Measurements from ENCODE around the gene CPNE4.

CPNE4 gene

DNA sequence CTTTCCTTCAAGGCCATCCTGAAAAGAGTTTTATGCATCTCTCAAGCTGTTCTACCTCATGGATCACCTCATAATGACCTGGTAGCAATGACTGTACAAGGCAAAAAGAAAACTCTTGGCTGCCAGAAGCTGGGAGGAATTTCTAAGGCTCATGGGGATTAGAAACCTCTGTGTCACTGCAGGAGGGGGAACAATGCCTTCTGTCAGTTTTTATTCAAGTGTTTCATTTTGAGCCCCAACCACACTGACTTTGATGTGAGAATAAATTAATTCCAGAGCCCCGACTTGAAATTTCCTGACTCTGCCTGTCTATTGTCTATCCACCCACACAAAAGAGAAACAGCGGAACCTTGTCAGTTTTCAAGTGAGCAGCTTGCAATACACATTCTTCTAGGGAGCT, 473.3 kb downstream of the CPNE4 start:
- TF ChIP-seq Cebpa-rat (IDR thresholded peaks at IDR 0.05) = no peak
- H3K4me1 ChIP-seq = peaks cover 6% of the 10 kb centered on the region; the same call in 1 of the 2 replicates
- no peaks in the 10 kb centered on the region for H3K27me3 ChIP-seq
- H3K9ac ChIP-seq = no peak overlapping the region
- H3K4me3 ChIP-seq = no peak overlapping the region
- H3K27ac ChIP-seq = no peak overlapping the region
- H3K36me3 ChIP-seq = no peaks in the 10 kb centered on the region
- no peaks in the 10 kb centered on the region for H4K20me1 ChIP-seq
- H3K4me2 ChIP-seq = no peak overlapping the region; the same call in 1 of the 2 replicates
- H3K9me3 ChIP-seq = no peaks in the 10 kb centered on the region

DNA sequence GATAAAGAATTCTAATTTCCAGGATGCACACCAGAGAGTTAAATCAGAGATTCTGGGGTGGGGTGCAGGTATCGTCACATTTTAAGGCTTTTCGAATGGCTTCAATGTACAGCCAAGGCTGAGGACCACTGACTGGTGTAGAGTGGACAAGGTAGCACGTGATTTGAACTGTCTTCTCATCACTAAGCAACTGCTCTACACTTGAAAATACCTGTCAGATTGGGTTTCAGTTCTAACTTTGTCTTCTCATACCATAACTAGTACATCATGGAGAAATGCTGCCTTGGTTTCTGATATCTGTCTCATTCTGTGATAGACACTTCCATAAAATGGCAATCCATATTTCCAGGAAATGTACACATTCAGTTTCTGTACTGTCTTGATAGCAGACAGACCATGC, 474.0 kb downstream of the CPNE4 start:
- peaks cover 6% of the 10 kb centered on the region; the same call in 1 of the 2 replicates for H3K4me1 ChIP-seq
- H4K20me1 ChIP-seq = no peaks in the 10 kb centered on the region
- H3K36me3 ChIP-seq = no peaks in the 10 kb centered on the region
- TF ChIP-seq Cebpa-rat (IDR thresholded peaks at IDR 0.05) = no peak
- H3K4me3 ChIP-seq = no peak overlapping the region
- no peak overlapping the region for H3K4me2 ChIP-seq
- H3K27ac ChIP-seq = no peak overlapping the region
- H3K9ac ChIP-seq = no peak overlapping the region
- H3K9me3 ChIP-seq = no peaks in the 10 kb centered on the region
- H3K27me3 ChIP-seq = no peaks in the 10 kb centered on the region

DNA sequence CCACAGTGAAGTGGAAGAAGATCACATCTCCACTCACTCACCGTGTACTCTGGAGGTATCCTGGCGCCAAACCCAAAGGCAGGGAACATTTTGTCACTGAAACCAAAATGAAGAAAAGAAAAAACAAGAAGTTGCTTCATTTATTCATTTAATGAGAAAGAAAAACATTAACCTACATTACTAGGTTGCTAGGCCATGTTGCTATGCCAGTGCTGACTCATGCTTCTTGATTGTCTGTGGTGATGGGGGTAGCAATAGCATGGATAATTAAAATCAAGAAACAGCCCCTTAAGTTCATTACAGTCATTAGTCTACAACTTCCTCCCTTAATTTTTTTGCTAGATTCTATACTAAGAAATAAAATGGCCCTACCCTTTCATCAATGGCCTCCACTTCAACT, 479.4 kb downstream of the CPNE4 start:
- no peak overlapping the region for H3K4me2 ChIP-seq
- no peaks in the 10 kb centered on the region for H3K4me1 ChIP-seq
- no peak for TF ChIP-seq Cebpa-rat (IDR thresholded peaks at IDR 0.05)
- H3K27me3 ChIP-seq = no peaks in the 10 kb centered on the region
- H3K9me3 ChIP-seq = no peaks in the 10 kb centered on the region
- H3K9ac ChIP-seq = no peak overlapping the region
- H4K20me1 ChIP-seq = no peaks in the 10 kb centered on the region
- no peak overlapping the region for H3K27ac ChIP-seq
- no peaks in the 10 kb centered on the region for H3K36me3 ChIP-seq
- H3K4me3 ChIP-seq = no peak overlapping the region

DNA sequence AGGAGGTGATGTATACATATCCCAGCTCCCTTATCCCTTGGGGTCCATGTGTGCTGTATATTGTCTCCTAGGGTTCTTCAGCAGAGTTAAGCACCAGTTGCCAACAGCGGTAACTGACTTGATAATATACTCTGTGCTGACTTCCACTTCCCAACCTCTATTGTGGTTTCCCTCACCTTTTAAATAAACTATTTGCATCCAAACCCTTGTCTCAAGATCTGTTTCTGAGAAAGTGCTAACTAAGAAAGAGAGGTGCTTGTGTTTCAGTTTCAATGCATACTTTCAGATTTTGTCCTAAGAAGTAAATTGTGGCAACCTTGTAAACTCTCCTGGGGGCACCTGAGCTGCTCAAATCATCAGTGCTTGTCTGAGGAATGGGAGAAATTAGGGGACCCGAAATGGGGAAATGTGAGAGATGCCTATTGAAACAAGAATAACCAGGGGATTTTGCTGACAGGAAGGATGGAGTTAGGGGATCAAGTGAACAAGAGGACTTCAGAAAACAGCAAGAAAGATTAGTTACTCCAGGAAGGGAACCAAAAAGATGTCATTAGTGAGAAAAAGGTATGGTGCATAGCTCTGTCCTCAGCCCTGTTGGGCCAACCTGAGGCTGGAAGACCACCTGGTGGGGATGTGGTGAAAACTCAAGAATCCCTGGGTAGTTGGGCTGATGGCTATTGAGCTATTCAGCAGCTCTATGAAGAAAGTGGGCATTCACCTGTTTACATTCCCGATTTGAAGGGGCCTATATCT, 481.1 kb downstream of the CPNE4 start:
- TF ChIP-seq Cebpa-rat (IDR thresholded peaks at IDR 0.05) = no peak
- H3K4me3 ChIP-seq = no peak overlapping the region
- H3K9ac ChIP-seq = no peak overlapping the region
- H3K27me3 ChIP-seq = no peaks in the 10 kb centered on the region
- H3K27ac ChIP-seq = no peak overlapping the region
- no peaks in the 10 kb centered on the region for H3K36me3 ChIP-seq
- no peaks in the 10 kb centered on the region for H3K9me3 ChIP-seq
- no peaks in the 10 kb centered on the region for H3K4me1 ChIP-seq
- H3K4me2 ChIP-seq = no peak overlapping the region
- no peaks in the 10 kb centered on the region for H4K20me1 ChIP-seq

DNA sequence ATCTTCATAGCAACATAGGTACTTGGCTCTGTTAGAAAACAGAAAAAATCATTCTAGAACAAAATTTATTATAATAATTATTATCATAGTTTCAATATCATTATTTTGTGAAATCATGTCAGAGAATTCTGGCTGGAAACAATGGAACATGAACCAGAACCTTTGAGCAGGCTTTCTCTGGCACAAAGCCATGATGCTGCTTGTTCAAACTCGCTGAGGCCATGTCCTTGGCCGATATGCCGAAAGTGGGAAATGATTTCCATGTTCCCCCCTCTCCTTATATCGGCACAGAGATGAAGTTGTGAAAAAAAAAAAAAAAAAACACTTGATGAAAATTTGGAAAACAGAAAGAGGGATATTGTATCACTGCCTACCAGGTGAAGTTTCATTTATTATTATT, 483.1 kb downstream of the CPNE4 start:
- H3K4me2 ChIP-seq = no peak overlapping the region
- H3K9me3 ChIP-seq = no peaks in the 10 kb centered on the region
- no peaks in the 10 kb centered on the region for H4K20me1 ChIP-seq
- no peaks in the 10 kb centered on the region for H3K36me3 ChIP-seq
- no peaks in the 10 kb centered on the region for H3K4me1 ChIP-seq
- H3K4me3 ChIP-seq = no peak overlapping the region
- no peaks in the 10 kb centered on the region for H3K27me3 ChIP-seq
- no peak for TF ChIP-seq Cebpa-rat (IDR thresholded peaks at IDR 0.05)
- no peak overlapping the region for H3K27ac ChIP-seq
- no peak overlapping the region for H3K9ac ChIP-seq

DNA sequence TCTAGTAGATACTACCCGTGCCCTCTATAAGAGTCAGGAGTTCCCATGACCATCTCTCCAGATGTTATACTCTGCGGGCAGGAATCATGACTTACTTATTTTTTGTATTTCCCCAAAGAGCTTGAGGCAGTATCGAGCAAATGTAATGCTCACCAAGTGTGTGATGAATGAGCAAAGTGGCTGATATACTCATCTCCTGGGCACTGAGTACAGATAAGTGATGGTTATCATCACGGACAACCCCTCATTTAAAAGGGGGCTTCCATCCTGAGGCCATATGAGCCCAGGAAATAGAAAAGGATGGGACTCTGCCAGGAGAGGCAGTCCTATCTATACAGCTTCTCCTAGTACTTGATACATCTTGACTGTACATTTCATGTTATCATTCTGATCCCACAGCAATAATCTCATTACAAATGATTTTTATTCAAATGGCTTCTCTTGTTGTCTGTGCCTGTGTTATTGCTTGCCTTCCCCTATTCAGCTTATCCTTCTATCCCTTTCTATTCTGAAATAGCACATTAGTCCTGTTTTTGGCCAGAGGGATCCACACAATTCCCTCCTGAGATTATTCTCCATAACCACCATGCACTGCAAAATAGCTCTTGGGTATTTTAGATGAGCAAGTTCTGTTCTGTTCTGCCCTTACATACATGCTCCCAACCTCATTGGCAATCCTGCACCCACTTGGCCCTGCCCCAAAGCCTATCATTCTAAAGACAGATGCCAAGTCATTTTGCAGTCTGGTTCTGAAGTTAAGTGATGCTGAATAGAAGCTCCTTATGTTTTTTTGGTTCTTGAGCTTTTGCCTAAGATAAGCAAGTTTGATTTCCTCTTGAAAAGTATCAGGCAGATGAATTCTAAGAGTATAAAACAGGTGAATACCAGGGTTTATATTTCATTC, 484.0 kb downstream of the CPNE4 start:
- Histone ChIP-seq H4K20me1 (no peaks in the 10 kb centered on the region), H3K36me3 (no peaks in the 10 kb centered on the region), H3K9me3 (no peaks in the 10 kb centered on the region), H3K4me3 (no peak overlapping the region), H3K27ac (no peak overlapping the region), H3K9ac (no peak overlapping the region), H3K4me1 (no peaks in the 10 kb centered on the region), H3K4me2 (no peak overlapping the region), H3K27me3 (no peaks in the 10 kb centered on the region)
- TF ChIP-seq Cebpa-rat (IDR thresholded peaks at IDR 0.05) = no peak

DNA sequence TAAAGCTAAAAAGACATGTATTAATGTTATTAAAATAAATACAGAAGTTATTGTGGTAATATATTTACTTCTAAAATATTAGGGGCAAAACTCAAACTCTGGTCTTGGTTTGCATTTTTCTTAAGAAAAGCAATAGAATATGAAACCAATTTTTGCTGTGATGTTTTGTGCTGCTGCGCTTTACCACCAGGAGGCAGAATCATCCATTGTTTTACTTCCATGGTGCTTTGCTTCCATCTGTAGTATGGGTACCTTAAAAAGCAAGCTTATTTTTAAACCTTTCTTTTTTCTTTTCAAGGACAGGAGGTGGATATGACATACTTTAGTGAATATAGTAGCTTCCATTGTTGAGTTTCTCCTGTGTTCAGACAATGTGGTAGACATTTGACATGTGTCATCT, 485.5 kb downstream of the CPNE4 start:
- no peaks in the 10 kb centered on the region for H4K20me1 ChIP-seq
- no peaks in the 10 kb centered on the region for H3K36me3 ChIP-seq
- no peaks in the 10 kb centered on the region for H3K27me3 ChIP-seq
- H3K9ac ChIP-seq = no peak overlapping the region
- H3K9me3 ChIP-seq = no peaks in the 10 kb centered on the region
- H3K4me2 ChIP-seq = no peak overlapping the region
- no peak overlapping the region for H3K27ac ChIP-seq
- H3K4me1 ChIP-seq = no peaks in the 10 kb centered on the region
- H3K4me3 ChIP-seq = no peak overlapping the region
- no peak for TF ChIP-seq Cebpa-rat (IDR thresholded peaks at IDR 0.05)

DNA sequence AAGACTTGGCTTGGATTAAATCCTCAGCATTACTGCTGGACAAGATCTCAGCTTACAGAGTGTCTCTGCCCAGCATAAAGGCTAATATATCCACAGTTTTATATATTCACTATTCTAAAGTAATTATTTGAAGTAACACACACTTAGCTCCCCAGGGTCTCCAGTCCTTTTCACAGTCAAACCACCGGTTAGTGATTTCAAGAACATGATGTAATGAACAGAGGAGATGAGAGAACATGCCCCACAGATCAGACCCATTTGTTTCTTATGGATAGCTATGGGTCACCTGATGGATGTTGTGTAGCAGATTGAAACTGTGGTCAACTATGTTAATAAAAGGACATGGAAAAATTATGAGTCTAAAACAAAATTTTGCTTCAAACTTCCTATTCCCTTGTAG, 487.2 kb downstream of the CPNE4 start:
- H3K9me3 ChIP-seq = no peaks in the 10 kb centered on the region
- H3K27me3 ChIP-seq = no peaks in the 10 kb centered on the region
- no peak overlapping the region for H3K27ac ChIP-seq
- H3K9ac ChIP-seq = no peak overlapping the region
- no peak overlapping the region for H3K4me3 ChIP-seq
- no peak overlapping the region for H3K4me2 ChIP-seq
- no peaks in the 10 kb centered on the region for H4K20me1 ChIP-seq
- no peaks in the 10 kb centered on the region for H3K36me3 ChIP-seq
- TF ChIP-seq Cebpa-rat (IDR thresholded peaks at IDR 0.05) = no peak
- H3K4me1 ChIP-seq = no peaks in the 10 kb centered on the region

DNA sequence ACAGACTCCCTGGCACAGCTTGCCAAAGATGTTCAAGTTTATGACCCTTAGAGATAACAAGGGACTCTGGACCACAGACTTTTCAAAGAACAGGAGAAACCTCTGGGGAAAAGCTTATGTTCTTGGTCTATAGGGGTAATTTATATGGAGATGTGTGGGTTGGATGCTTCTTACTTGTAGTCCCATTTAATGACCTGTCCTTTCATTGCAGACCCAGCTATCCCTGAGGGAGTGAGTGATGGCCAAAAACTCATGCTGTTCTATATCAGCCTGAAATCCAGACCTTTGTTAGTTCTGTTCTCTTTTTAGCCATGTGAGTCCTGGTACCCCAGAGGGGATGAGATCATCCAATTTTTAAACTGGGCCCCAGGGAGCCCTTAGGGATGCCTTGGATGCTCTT, 488.4 kb downstream of the CPNE4 start:
- Histone ChIP-seq H4K20me1 (no peaks in the 10 kb centered on the region), H3K9me3 (no peaks in the 10 kb centered on the region), H3K9ac (no peak overlapping the region), H3K4me1 (no peaks in the 10 kb centered on the region), H3K4me2 (no peak overlapping the region), H3K27ac (no peak overlapping the region), H3K27me3 (no peaks in the 10 kb centered on the region), H3K36me3 (no peaks in the 10 kb centered on the region), H3K4me3 (no peak overlapping the region)
- TF ChIP-seq Cebpa-rat (IDR thresholded peaks at IDR 0.05) = no peak

DNA sequence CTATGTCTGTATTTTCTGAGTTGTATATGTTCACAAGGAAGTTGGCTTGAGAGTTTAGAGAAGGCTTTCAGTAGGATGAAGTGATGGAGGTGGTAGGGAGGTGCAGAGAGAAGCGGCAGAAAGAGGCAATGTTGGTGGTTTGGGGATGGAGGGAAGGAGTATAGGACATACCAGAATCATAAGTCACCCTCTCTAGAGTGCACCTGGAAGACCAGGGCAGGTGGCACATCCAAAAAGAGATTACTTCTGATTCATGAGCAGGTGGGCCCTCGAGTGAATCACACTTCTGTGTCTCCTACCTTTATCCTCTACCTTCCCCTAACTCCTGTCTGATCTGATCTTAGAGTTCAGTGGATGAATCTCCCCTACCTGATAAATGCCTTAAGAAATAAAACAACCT, 490.3 kb downstream of the CPNE4 start:
- TF ChIP-seq Cebpa-rat (IDR thresholded peaks at IDR 0.05) = no peak

More for the DNA sequence above, 490.3 kb downstream of the CPNE4 start:
- Histone ChIP-seq H3K27me3 (no peaks in the 10 kb centered on the region), H3K9ac (no peak overlapping the region), H4K20me1 (no peaks in the 10 kb centered on the region), H3K4me2 (no peak overlapping the region), H3K4me3 (no peak overlapping the region), H3K27ac (no peak overlapping the region), H3K4me1 (no peaks in the 10 kb centered on the region), H3K36me3 (no peaks in the 10 kb centered on the region), H3K9me3 (no peaks in the 10 kb centered on the region)
